ENCODE results near the gene RUFY1. TPM values are rescaled to one million over a fixed set of nuclear protein-coding genes. Genes with fewer than 3 reads are reported as not detected.

Gene RUFY1
- total and polyA plus RNA-seq, 7 experiments from 2014 or later, result 21.0 to 63.0 (median 46.1) TPM

DNA sequence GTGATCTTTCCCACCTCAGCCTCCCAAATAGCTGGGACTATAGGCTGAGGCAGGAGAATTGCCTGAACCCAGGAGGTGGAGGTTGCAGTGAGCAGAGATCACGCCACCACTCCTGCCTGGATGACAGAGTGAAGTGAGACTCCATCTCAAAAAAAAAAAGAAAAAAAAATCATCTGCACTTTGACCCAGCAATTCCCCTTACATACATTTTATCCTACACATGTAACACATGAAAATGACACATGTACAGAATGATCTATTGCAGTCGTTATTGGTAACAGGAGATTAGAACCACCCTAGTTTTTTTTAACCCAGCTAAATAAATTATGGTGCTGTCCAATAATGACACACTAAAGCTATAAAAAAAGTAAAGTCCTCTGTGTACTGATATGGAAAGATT, 14.2 kb downstream of the RUFY1 start:
- ChIA-PET POLR2A (no interaction called here), CTCF (no interaction called here)
- H3K27ac ChIP-seq (ENCODE audit: low read depth, low read length), result no peak overlapping the region
- H3K27me3 ChIP-seq (ENCODE audit: control insufficient read depth in 2 of 2, insufficient read depth in 2 of 2, low read length in 2 of 2), result no peaks in the 10 kb centered on the region
- H3K36me3 Mint-ChIP-seq, result peaks cover 5 to 30% (median 22%) of the 10 kb centered on the region in 5 donors
- no peak overlapping the region for H3K4me3 ChIP-seq (ENCODE audit: low read length)
- H3K4me1 Mint-ChIP-seq, result peaks cover 2 to 20% (median 11%) of the 10 kb centered on the region in 7 donors
- no peak for DNase-seq
- intact Hi-C loops (cut with micrococcal nuclease), result no loop called here
- no peak overlapping the region for H3K4me3 Mint-ChIP-seq
- peaks cover 3 to 4% of the 10 kb centered on the region in 2 donors for H3K4me1 ChIP-seq (ENCODE audit: control insufficient read depth in 2 of 2, insufficient read depth in 2 of 2, low read length in 2 of 2)
- H3K27ac Mint-ChIP-seq, result no peak overlapping the region
- ATAC-seq, result no peak
- no peaks in the 10 kb centered on the region for H3K9me3 ChIP-seq (ENCODE audit: control insufficient read depth in 2 of 3, low read length in 3 of 3)
- H3K27me3 Mint-ChIP-seq, result no peaks in the 10 kb centered on the region
- H3K36me3 ChIP-seq (ENCODE audit: control insufficient read depth in 2 of 3, insufficient read depth in 3 of 3, low read length in 3 of 3), result peaks cover 7 to 40% (median 29%) of the 10 kb centered on the region in 3 experiments
- H3K9me3 Mint-ChIP-seq, result no peaks in the 10 kb centered on the region

DNA sequence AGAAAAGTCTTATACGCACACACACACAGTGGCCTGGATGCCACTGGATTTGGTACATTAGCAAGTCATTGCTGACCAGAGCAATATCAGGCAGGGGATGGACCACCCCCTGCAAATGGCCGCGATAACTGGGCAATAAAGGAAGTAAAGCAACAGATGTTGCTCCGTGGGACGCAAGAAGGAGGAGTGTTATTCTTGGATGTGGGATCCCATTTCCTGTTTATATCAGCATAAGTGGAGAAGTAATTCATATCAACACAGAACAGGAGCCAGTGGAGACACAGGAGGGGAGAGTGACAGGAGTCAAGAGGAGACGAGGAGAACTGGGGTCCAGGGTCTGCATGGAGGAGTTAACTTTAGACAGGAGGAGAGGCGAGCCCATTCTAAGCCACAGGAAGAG, 18.4 kb downstream of the RUFY1 start:
- DNase-seq (no peak), ATAC-seq (no peak)
- H3K27me3 ChIP-seq (ENCODE audit: control insufficient read depth in 2 of 2, insufficient read depth in 2 of 2, low read length in 2 of 2), result no peaks in the 10 kb centered on the region
- Mint-ChIP-seq H3K27ac (peak overlapping the region; percentile 6 to 86 (median 52)), H3K36me3 (peaks cover 5 to 28% (median 21%) of the 10 kb centered on the region in 5 donors), H3K9me3 (no peaks in the 10 kb centered on the region), H3K4me3 (no peak overlapping the region), H3K27me3 (no peaks in the 10 kb centered on the region), H3K4me1 (peaks cover 0 to 8% (median 5%) of the 10 kb centered on the region in 7 donors)
- H3K36me3 ChIP-seq (ENCODE audit: control insufficient read depth in 2 of 3, insufficient read depth in 3 of 3, low read length in 3 of 3), result peaks cover 7 to 58% (median 16%) of the 10 kb centered on the region in 3 experiments
- ChIA-PET CTCF (no interaction called here), POLR2A (interaction anchor here (0.8 to 1.1 kb wide), 2 partner anchors 9 to 16 kb away, joined by 4 read pairs; no protein-coding TSS in a partner anchor)
- no peaks in the 10 kb centered on the region for H3K4me1 ChIP-seq (ENCODE audit: control insufficient read depth in 2 of 2, insufficient read depth in 2 of 2, low read length in 2 of 2)
- intact Hi-C loops (cut with micrococcal nuclease), result no loop called here
- no peaks in the 10 kb centered on the region for H3K9me3 ChIP-seq (ENCODE audit: control insufficient read depth in 2 of 3, low read length in 3 of 3)
- H3K27ac ChIP-seq (ENCODE audit: low read depth, low read length), result no peak overlapping the region
- H3K4me3 ChIP-seq (ENCODE audit: low read length), result no peak overlapping the region

DNA sequence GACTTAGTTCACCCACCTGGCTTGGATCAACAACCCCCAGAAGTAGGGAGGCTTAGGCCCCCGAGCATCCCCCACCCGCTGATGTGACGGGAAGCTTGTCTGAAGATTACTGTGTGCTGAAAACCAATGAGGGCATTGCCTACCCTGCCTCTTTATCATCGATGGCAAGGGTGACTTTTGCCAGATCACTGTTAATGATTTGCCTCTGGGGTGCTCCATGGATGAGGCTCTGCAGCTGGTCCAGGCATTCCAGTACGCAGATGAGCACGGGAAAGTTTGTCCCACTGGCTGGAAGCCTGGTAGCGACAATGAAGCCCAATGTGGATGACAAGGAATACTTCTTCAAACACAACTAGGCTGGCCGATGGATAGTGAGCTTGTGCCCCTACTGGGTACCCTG, 22.0 kb downstream of the RUFY1 start:
- H3K4me1 ChIP-seq (ENCODE audit: control insufficient read depth in 2 of 2, insufficient read depth in 2 of 2, low read length in 2 of 2), result no peaks in the 10 kb centered on the region
- ChIA-PET POLR2A (no interaction called here), CTCF (interaction anchor here (0.5 kb wide), 1 partner anchor 196 kb away, joined by 3 read pairs; no protein-coding TSS in a partner anchor)
- ATAC-seq (no peak), DNase-seq (no peak)
- Mint-ChIP-seq H3K4me3 (no peak overlapping the region), H3K27ac (peak overlapping the region in 1 of 9 donors; percentile 18), H3K4me1 (peaks cover 0 to 6% (median 5%) of the 10 kb centered on the region in 7 donors), H3K9me3 (no peaks in the 10 kb centered on the region), H3K36me3 (peaks cover 5 to 35% (median 24%) of the 10 kb centered on the region in 5 donors), H3K27me3 (no peaks in the 10 kb centered on the region)
- intact Hi-C loops (cut with micrococcal nuclease), result no loop called here
- peaks cover 3 to 54% (median 10%) of the 10 kb centered on the region in 3 experiments for H3K36me3 ChIP-seq (ENCODE audit: control insufficient read depth in 2 of 3, insufficient read depth in 3 of 3, low read length in 3 of 3)
- no peaks in the 10 kb centered on the region for H3K27me3 ChIP-seq (ENCODE audit: control insufficient read depth in 2 of 2, insufficient read depth in 2 of 2, low read length in 2 of 2)
- no peaks in the 10 kb centered on the region for H3K9me3 ChIP-seq (ENCODE audit: control insufficient read depth in 2 of 3, low read length in 3 of 3)
- no peak overlapping the region for H3K4me3 ChIP-seq (ENCODE audit: low read length)
- no peak overlapping the region for H3K27ac ChIP-seq (ENCODE audit: low read depth, low read length)

DNA sequence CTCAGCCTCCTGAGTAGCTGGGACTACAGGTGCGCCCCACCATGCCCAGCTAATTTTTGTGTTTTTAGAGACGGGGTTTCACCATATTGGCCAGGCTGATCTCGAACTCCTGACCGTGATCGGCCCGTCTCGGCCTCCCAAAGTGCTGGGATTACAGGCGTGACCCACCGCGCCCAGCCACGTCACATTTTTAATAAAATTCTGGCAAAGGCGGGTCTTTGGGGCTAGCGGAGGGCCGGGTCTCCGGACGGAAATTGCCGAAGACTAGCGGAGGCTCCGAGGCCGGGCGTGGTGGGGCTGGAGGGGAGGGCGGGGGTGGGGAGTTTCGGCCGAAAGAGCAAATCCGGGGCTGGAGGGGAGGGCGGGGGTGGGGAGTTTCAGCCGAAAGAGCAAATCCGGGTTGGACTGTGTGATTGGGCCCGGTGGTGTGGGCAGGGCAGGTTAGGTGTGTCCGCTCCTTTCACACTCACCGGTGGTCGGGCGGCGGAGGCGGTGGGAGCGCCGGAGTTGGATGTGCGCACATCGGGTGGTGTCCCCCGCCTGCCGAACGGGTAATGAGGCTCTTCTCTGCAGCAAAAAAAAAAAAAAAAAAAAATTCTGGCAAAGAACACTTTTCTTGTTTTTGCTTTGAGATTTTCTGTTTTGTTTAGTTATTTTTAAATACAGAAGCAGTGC, 27.1 kb downstream of the RUFY1 start:
- no peak overlapping the region for H3K27ac Mint-ChIP-seq
- DNase-seq (no peak), ATAC-seq (no peak)
- intact Hi-C loops (cut with micrococcal nuclease), result no loop called here
- ChIA-PET CTCF (no interaction called here), POLR2A (no interaction called here)
- peaks cover 0 to 32% (median 9%) of the 10 kb centered on the region in 5 donors for H3K36me3 Mint-ChIP-seq
- no peak overlapping the region for H3K4me3 ChIP-seq (ENCODE audit: low read length)
- H3K9me3 Mint-ChIP-seq, result no peaks in the 10 kb centered on the region
- no peaks in the 10 kb centered on the region for H3K4me1 Mint-ChIP-seq
- no peaks in the 10 kb centered on the region for H3K9me3 ChIP-seq (ENCODE audit: control insufficient read depth in 2 of 3, low read length in 3 of 3)
- H3K4me3 Mint-ChIP-seq, result no peak overlapping the region
- peaks cover 2 to 27% (median 5%) of the 10 kb centered on the region in 3 experiments for H3K36me3 ChIP-seq (ENCODE audit: control insufficient read depth in 2 of 3, insufficient read depth in 3 of 3, low read length in 3 of 3)
- H3K27me3 Mint-ChIP-seq, result no peaks in the 10 kb centered on the region
- no peaks in the 10 kb centered on the region for H3K4me1 ChIP-seq (ENCODE audit: control insufficient read depth in 2 of 2, insufficient read depth in 2 of 2, low read length in 2 of 2)
- no peak overlapping the region for H3K27ac ChIP-seq (ENCODE audit: low read depth, low read length)
- no peaks in the 10 kb centered on the region for H3K27me3 ChIP-seq (ENCODE audit: control insufficient read depth in 2 of 2, insufficient read depth in 2 of 2, low read length in 2 of 2)

DNA sequence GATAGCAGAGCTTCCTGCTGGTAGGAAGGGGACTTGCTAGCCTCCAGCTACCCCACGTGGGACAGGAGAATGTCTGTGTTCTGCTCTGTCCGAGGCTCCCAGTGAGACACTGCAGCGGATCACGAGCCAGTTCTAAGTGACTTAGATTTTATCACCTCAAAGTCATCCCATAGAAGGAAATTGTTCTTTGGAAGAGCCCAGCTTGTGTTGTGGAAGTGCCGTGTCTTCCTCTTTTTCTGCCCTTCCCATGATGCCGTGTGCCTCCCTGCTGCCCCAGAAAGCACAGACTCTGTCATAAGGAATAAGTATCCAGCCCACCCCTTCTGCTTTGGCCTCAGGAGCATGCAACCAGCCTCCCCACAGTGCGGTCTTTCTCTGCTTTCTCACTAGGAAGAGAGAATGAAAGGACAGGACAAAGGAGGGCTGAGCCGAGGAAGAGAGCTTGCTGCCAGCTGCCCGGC, 35.6 kb downstream of the RUFY1 start:
- H3K27me3 Mint-ChIP-seq, result no peaks in the 10 kb centered on the region
- H3K4me3 Mint-ChIP-seq, result no peak overlapping the region
- Histone ChIP-seq H3K4me1 (ENCODE audit: control insufficient read depth in 2 of 2, insufficient read depth in 2 of 2, low read length in 2 of 2) (no peaks in the 10 kb centered on the region), H3K27me3 (ENCODE audit: control insufficient read depth in 2 of 2, insufficient read depth in 2 of 2, low read length in 2 of 2) (no peaks in the 10 kb centered on the region), H3K36me3 (ENCODE audit: control insufficient read depth in 2 of 3, insufficient read depth in 3 of 3, low read length in 3 of 3) (peaks cover 5 to 50% (median 7%) of the 10 kb centered on the region in 3 experiments), H3K4me3 (ENCODE audit: low read length) (no peak overlapping the region), H3K9me3 (ENCODE audit: control insufficient read depth in 2 of 3, low read length in 3 of 3) (no peaks in the 10 kb centered on the region), H3K27ac (ENCODE audit: low read depth, low read length) (no peak overlapping the region)
- H3K4me1 Mint-ChIP-seq, result peaks cover 0 to 3% (median 0%) of the 10 kb centered on the region in 7 donors
- H3K36me3 Mint-ChIP-seq, result peaks cover 6 to 46% (median 21%) of the 10 kb centered on the region in 5 donors
- ChIA-PET CTCF (no interaction called here), POLR2A (no interaction called here)
- H3K9me3 Mint-ChIP-seq, result no peaks in the 10 kb centered on the region
- intact Hi-C loops (cut with micrococcal nuclease), result no loop called here
- H3K27ac Mint-ChIP-seq, result no peak overlapping the region
- DNase-seq, result no peak
- ATAC-seq, result no peak

DNA sequence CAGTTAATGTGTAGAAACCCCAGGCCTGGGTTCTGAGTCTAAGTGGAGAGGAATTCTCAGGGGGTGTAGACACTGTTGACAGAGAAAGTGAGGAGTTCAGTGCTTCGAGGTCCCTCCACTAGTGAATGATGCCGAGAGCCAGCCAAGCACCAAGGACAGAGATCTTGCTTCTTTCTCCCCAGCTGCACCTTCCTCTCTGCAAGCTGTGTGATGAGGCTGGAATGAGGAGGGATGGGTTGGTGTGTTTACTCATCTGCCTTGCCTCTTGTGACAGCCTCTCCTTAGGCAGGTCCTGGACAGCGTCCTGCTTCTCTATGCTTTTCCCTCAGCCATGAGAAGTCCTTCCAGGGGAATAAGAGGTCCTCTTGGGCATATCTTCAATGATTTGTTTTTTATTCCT, 37.8 kb downstream of the RUFY1 start:
- POLR2A ChIA-PET, result no interaction called here
- intact Hi-C loops (cut with micrococcal nuclease), result no loop called here

DNA sequence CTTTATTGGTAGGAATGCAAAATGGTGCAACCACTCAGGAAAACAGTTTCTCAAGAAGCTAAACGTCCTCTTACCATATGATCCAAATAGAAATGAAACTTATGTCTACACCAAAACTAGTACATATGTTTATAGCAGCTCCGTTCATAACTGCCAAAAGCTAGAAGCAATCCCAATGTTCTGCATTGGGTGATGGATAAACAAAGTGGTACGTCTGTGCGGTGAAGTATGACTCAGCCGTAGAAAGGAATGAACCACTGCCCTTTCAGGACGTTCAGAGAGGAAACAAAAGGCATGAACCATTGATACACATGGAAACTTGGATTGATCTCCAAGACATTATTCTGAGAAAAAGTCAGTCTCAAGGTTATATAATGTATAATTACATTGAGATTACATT, 45.6 kb downstream of the RUFY1 start:
- DNase-seq (no peak), ATAC-seq (no peak)
- intact Hi-C loops (cut with micrococcal nuclease), result no loop called here
- H3K4me1 Mint-ChIP-seq, result peaks cover 0 to 8% (median 0%) of the 10 kb centered on the region in 7 donors
- ChIA-PET POLR2A (no interaction called here), CTCF (interaction anchor here (1.4 kb wide), 1 partner anchor 63 kb away, joined by 5 read pairs; no protein-coding TSS in a partner anchor)
- Histone ChIP-seq H3K4me1 (ENCODE audit: control insufficient read depth in 2 of 2, insufficient read depth in 2 of 2, low read length in 2 of 2) (no peaks in the 10 kb centered on the region), H3K27me3 (ENCODE audit: control insufficient read depth in 2 of 2, insufficient read depth in 2 of 2, low read length in 2 of 2) (no peaks in the 10 kb centered on the region), H3K36me3 (ENCODE audit: control insufficient read depth in 2 of 3, insufficient read depth in 3 of 3, low read length in 3 of 3) (peaks cover 0 to 83% (median 14%) of the 10 kb centered on the region in 3 experiments), H3K9me3 (ENCODE audit: control insufficient read depth in 2 of 3, low read length in 3 of 3) (no peaks in the 10 kb centered on the region), H3K27ac (ENCODE audit: low read depth, low read length) (no peak overlapping the region), H3K4me3 (ENCODE audit: low read length) (no peak overlapping the region)
- no peaks in the 10 kb centered on the region for H3K27me3 Mint-ChIP-seq
- peaks cover 10 to 51% (median 29%) of the 10 kb centered on the region in 5 donors for H3K36me3 Mint-ChIP-seq
- no peaks in the 10 kb centered on the region for H3K9me3 Mint-ChIP-seq
- no peak overlapping the region for H3K4me3 Mint-ChIP-seq
- no peak overlapping the region for H3K27ac Mint-ChIP-seq

More for the DNA sequence above, 37.8 kb downstream of the RUFY1 start:
- no peaks in the 10 kb centered on the region for H3K27me3 Mint-ChIP-seq
- peak overlapping the region in 4 of 9 donors; percentile 1 to 23 (median 14) for H3K27ac Mint-ChIP-seq
- H3K4me1 ChIP-seq (ENCODE audit: control insufficient read depth in 2 of 2, insufficient read depth in 2 of 2, low read length in 2 of 2), result no peaks in the 10 kb centered on the region
- H3K4me3 ChIP-seq (ENCODE audit: low read length), result no peak overlapping the region
- no peak for DNase-seq
- CTCF ChIA-PET, result no interaction called here
- peaks cover 0 to 3% (median 0%) of the 10 kb centered on the region in 7 donors for H3K4me1 Mint-ChIP-seq
- H3K36me3 ChIP-seq (ENCODE audit: control insufficient read depth in 2 of 3, insufficient read depth in 3 of 3, low read length in 3 of 3), result peaks cover 0 to 55% (median 7%) of the 10 kb centered on the region in 3 experiments
- no peaks in the 10 kb centered on the region for H3K9me3 ChIP-seq (ENCODE audit: control insufficient read depth in 2 of 3, low read length in 3 of 3)
- no peak for ATAC-seq
- H3K27me3 ChIP-seq (ENCODE audit: control insufficient read depth in 2 of 2, insufficient read depth in 2 of 2, low read length in 2 of 2), result no peaks in the 10 kb centered on the region
- no peaks in the 10 kb centered on the region for H3K9me3 Mint-ChIP-seq
- H3K4me3 Mint-ChIP-seq, result no peak overlapping the region
- H3K27ac ChIP-seq (ENCODE audit: low read depth, low read length), result no peak overlapping the region
- H3K36me3 Mint-ChIP-seq, result peaks cover 10 to 49% (median 31%) of the 10 kb centered on the region in 5 donors

All from naive thymus-derived CD4-positive, alpha-beta T cell (primary cell).